Activated CD8-positive, alpha-beta memory T cell treated with anti-CD3 and anti-CD28 coated beads for 1 hour (primary cell): ENCODE measurements around the gene CFAP251.
"Not testable (repeated sequence)": the region's sequence is repeated elsewhere in the genome, so short reads cannot be mapped to it uniquely, and the experiment has no call there.

Source experiments
- DNase-seq, 2 donors: peaks; one replicate each; pipeline ENCODE4 v3.0.0-alpha.2; 2020; ENCODE audit warnings: low read depth in 1 of 2; ENCODE audit errors: extremely low read depth in 1 of 2

CFAP251 gene

DNA sequence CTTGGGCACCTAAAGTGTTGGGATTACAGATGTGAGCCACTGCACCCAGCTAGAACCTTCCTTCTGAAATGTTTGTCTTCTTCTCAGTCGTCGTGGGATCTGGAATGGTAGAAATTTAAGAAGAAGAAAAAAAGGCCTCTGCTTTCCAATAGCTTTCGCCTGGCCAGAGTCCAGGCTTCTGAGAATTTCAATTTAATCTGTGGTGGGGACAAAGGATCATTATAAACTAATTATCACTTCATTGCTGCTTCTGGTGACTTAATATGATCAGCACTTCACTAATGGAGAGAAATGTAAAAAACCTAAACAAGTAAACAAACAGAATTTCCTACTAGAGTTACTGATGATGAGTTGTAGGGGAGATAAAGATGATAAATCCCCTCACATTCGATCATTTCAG, 51.3 kb downstream of the CFAP251 start:
- DNase-seq: no peak

DNA sequence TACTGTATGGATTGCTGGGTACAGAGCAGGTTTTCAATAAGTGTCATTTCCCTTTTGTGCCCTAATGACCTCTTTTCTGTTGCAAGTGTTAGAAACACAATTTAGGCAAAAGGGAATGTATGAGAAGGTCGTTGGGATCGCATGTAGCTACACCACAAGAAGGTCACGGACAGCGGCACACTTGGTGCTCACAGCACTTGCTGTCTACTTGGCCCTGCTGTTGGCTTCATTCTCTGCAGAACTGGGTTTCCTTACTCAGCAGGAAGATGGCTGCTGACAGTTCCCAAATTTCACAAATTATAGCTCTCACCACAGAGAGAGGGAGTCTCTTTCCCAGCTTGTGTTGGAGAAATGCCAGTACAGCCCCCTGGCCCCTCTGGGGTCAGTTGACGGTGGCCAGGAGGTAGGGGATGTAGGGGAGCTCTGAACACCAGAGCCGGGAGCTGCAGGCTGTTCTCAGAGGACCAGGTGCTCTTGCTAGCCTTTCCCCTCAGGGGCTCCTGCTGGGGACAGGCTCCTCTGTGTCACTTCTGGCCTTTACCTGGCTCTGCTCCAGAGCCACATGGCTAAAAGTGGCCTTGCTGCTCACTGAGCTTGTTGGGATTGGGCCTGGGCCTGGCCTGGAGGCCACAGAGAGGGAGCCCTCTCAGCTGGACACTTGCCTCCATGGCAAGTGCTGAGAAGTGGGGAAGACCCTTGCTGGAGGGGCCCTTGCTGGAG, 52.3 kb downstream of the CFAP251 start:
- no peak for DNase-seq

DNA sequence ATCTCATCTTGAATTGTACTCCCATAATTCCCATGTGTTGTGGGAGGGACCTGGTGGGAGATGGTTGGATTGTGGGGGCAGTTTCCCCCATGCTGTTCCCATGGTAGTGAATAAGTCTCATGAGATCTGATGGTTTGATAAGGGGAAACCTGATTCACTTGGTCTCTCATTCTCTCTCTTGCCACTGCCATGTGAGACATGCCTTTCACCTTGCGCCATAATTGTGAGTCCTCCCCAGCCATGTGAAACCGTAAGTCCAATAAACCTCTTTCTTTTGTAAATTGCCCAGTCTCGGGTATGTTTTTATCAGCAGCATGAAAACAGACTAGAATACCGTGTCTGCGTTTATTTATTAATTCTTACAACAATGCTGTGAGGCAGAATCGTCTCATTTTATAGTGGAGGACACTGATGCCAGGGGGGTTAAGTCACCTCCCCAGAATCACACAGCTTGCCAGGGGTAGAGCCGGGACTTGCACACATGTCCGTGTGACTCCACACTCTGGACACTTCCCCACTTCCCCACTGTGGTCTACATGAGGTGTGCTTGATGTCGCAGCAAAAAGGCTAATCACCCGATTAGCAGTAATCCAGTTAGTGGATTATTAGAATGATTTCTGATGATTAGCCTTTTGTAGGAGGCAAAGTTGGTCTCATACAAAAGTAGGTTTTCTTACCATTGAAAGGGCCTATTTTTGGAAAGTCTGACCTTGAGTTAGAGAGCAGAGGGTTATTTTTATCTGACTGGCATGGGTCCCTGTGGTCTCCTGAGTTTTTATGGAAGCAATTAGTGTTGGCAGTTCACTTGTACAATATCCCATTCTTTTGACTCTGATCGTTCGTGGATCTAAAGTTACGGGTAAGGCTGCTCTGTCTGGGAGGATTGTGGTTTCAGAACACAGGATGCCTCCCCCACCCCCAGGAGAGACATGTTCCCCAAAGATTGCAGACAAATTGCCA, 55.9 kb downstream of the CFAP251 start:
- DNase-seq: no peak

GRCh38 chr12:121975021-121975420, 56.6 kb downstream of the CFAP251 start:
- no peak for DNase-seq

DNA sequence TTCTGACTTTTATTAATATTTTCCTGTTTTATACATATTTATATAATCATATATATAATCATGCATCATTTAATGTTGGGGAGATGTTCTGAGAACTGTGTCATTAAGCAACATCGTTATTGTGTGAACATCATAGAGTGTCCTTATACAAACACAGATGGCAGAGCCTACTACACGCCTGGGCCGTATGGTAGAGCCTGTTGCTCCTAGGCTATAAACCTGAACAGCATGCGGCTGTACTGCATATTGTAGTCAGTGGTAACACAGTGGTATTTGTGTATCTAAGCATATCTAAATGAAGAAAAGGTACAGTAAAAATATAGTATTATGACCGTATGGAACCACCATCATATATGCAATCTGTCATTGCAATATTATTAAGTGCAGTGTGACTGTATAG, 58.6 kb downstream of the CFAP251 start:
- DNase-seq: no peak

DNA sequence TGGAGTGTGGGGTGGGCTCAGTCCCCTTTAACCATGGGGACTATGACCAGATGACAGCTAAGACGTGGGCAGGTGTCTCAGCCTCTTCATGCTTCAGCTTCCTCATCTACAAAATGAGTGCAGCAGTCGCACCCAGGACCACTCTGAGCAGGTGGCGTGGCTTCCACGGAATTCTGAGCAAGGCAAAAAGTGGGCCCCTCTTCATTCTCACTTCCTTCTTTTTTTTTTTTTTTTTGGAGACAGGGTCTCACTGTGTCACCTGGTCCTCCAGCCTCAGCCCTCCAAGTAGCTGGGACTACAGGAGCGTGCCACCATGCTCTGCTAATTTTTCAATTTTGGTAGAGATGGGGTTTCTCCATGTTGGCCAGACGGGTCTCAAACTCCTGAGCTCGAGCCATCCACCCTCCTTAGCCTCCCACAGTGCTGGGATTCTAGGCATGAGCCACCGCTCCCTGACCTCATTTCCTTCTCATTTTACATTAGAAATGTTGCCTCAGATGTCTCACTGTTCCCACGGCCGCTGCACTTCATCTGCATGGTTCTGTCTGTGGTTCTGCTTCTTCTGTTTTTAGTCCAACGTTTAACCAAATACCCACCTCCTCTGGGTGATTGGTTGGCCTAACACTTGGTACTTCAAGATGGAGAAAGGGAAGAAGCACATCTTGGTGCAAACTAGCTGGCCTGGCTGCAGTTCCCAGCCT, 61.9 kb downstream of the CFAP251 start:
- DNase-seq: no peak

GRCh38 chr12:121980892-121981272, 62.5 kb downstream of the CFAP251 start:
- no peak for DNase-seq

DNA sequence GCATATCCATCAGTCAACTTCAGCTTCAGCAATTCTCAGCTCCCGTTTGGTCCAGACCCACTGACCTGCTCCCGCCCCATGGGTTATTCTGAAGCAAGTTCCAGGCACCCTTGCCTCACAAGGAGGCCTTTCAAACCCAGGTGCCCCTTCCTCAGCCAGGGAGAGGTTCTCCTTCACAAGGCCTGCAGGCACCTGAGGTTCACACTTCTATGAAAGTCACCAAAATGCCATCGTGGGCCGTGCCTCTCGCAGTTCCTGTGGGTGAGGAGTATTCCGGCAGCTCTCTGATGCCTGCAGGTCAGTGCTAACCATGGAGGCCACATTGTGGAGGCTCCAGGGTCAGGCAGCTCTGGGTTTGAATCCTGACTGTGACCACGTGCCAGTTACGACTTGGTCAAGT, 63.1 kb downstream of the CFAP251 start:
- no peak for DNase-seq

- no peak for DNase-seq
These were observed 64.6 kb downstream of the CFAP251 start for GRCh38 chr12:121982950-121983349.

DNA sequence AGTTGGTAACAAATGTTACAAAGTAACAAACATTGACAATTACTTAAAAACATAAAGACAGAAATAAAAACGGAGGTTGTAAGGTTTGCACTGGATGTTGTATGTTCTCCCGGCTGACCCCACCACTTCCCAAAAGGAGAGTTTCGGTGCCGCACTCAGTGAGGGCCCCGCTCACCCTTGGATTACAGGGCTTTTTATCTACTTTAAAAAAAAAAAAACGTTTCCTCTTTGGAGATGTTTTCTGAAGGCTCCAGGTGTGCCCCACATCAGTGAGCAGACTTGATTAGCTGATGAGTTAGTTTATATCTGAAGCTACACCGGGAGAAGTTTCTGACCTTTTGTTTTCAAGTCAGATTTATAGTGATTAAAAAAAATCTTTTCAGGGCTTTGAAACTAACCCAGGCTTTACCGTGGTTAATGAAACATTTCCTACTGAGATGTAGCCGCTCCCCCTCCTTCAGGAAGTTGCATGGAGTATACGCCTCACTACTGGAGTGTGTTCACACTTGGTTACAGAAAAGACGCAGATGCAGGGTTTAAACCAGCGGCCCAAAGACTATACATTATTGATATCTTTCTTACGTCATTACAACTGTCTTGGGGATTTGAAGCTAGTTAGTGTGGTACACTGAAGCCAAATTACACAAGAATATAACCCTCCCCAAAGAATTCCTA, 65.3 kb downstream of the CFAP251 start:
- no peak for DNase-seq

DNA sequence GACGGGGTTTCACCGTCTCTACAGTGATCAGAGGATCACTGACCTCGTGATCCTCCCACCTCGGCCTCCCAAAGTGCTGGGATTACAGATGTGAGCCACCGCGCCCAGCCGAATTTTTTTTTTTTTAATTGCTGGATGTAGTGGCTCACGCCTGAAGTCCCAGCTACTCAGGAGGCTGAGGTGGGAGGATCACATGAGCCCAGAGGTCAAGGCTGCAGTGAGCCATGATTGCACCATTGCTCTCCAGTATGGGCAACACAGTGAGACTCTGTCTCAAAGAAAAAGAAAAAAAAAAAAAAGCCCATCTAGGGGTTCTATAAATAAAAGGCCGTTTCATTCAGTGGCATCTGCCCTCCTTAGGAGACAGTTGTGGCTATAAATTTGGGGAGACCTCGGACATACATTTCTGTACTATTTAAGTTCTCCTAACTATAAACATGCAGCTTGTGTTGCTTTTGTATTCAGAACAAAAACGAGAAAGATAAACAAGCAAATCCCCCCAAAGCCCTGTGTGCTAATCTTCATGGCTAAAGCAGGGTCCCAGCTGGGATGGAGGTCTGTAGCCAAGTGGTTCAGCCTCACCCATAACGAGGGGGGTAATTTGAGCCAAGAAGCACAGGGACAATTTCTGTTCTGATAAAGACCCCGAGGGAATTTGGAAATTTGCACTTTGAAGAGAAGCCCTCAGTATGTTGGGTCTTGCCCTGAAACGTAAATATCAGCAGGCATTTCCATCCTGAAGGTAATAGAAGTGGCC, 68.3 kb downstream of the CFAP251 start:
- DNase-seq: no peak

GRCh38 chr12:121988519-121988918, 70.1 kb downstream of the CFAP251 start:
- DNase-seq: not testable (repeated sequence)

- DNase-seq: no peak
These were observed 71.1 kb downstream of the CFAP251 start for GRCh38 chr12:121989276-121990113.

- no peak for DNase-seq
These were observed 71.8 kb downstream of the CFAP251 start for GRCh38 chr12:121990114-121990647.

DNA sequence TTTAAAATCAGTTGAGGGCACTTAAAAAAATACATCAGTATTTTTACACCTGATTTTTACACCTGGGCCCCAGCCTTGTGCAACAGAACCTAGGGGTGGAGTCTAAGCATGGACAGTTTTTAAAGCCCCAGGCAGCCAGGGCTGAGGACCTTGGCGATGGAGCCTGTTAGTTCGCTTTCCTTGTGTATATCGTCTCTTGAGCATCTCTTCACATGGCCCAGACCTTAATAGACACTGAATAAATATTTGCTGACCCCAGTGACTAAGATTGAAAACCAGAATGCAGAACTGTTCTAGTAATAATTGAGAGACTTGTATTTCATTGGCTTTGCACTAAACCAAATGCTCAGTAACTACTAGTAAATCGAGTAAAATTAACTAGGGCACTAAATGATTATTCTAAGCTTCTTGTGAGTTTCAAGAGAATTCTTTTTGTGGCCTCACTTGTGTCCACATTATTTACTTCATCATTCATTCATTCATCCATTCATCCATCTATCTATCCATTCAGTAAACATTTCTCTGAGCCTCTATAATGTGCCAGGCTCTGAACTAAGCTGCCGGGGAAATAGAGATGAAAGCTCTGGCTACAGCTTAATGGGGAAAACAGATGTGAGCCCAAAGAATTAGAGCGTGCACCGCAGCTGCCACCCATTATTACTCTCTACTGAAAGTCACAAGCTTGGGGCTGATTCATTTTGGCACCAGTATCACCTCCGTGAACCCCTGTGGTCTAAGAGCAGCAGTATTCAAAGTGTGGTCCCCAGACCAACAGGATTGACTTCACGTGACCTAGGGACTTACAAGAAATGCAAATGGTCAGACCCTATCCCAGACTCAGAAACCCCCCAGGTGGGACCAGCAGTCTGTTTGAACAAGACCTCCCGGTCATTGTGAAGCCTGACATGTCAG, 72.6 kb downstream of the CFAP251 start:
- DNase-seq: no peak

DNA sequence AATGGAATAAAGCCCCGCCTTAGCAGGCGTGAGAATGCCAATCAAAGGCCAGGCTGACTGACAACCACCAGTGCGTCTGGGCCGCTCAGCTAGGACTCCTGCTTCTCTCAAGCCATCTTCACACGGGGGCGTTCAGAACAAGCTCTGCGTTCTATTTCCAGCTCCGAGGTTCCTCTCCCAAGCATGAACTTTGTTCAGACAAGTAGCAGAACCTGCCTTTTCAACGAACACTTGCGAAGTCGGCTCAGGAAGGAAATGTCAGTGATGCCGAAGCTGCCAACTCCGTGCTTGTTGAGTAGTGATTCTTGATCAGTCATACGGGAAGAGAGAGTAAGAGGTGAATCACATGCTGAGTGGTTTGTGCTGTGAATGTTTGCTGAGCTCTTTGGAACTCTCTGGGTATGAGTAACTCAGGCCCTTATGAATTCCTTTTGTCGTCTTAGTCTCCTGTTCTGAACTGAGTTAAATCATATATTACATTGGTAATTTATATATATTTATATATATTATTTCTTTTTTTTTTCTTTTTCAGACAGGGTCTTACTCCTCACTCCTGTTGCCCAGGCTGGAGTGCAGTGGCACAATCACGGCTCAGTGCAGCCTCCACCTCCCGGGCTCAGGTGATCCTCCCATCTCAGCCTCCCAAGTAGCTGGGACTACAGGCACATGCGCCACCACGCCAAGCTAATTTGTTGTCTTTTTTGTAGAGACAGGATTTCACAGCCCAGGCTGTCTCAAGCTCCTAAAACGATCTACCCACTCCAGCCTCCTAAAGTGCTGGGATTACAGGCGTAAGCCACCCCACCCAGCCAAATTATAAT, 73.9 kb downstream of the CFAP251 start:
- DNase-seq: peak in 1 of 2 donors; percentile 8
